IMR-90 (cell line): ENCODE data around the gene IAPP.

Source experiments
- CEBPB ChIP-seq: IDR thresholded peaks from 2 replicates; pipeline ENCODE4 v1.6.1; 2012; ENCODE audit warnings: low read depth, low read length, improper control_type of control experiment
- FOS ChIP-seq: fragments of 150-350 bp; IDR thresholded peaks from 2 replicates; pipeline ENCODE4 v1.6.1; 2016; ENCODE audit warnings: low read depth, low read length
- MAZ ChIP-seq: IDR thresholded peaks from 2 replicates; pipeline ENCODE4 v1.6.1; 2012; ENCODE audit warnings: low read depth, mild to moderate bottlenecking, low read length, improper control_type of control experiment, moderate library complexity, borderline replicate concordance
- MXI1 ChIP-seq: IDR thresholded peaks from 2 replicates; pipeline ENCODE4 v1.6.1; 2012; ENCODE audit warnings: low read depth, mild to moderate bottlenecking, low read length, moderate library complexity, borderline replicate concordance
- POLR2A ChIP-seq: IDR thresholded peaks from 2 replicates; pipeline ENCODE4 v1.6.1; 2012; ENCODE audit warnings: mild to moderate bottlenecking, low read depth, low read length
- SMC3 ChIP-seq: fragments of 150-350 bp; IDR thresholded peaks from 2 replicates; pipeline ENCODE4 v1.6.1; 2016; ENCODE audit warnings: low read depth, mild to moderate bottlenecking, antibody characterized with exemption, low read length, moderate library complexity
- TF ChIP-seq, protein P1 (sequence below): conservative IDR thresholded peaks from 2 replicates; pipeline ENCODE4 v1.5.1; 2012; ENCODE audit warnings: mild to moderate bottlenecking, low read depth, low read length, improper control_type of control experiment
- TF ChIP-seq, protein P2 (sequence below): fragments of 150-350 bp; IDR thresholded peaks from 2 replicates; pipeline ENCODE4 v1.6.1; 2017; ENCODE audit warnings: mild to moderate bottlenecking, antibody characterized with exemption, low read length, low read depth

DNA sequence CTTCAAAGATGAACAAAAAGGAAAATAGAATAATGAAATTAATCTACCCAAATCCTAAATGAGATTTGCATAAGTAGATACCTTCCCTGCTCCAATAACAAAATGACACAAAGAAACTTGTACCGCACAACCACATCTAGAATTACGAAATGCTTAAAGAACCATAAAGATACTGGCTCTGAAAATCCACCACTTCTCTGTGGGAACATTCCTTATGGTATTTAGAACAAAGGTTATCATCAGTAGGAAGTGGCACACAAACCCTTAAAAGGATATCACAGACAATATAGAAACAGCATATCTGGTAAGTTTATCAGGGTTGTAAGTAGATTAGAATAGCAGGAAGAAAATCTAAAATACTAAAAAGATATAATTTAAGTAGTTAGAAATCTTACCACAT lies 11.6 kb downstream of the IAPP start:
- TF ChIP-seq, protein P1, sequence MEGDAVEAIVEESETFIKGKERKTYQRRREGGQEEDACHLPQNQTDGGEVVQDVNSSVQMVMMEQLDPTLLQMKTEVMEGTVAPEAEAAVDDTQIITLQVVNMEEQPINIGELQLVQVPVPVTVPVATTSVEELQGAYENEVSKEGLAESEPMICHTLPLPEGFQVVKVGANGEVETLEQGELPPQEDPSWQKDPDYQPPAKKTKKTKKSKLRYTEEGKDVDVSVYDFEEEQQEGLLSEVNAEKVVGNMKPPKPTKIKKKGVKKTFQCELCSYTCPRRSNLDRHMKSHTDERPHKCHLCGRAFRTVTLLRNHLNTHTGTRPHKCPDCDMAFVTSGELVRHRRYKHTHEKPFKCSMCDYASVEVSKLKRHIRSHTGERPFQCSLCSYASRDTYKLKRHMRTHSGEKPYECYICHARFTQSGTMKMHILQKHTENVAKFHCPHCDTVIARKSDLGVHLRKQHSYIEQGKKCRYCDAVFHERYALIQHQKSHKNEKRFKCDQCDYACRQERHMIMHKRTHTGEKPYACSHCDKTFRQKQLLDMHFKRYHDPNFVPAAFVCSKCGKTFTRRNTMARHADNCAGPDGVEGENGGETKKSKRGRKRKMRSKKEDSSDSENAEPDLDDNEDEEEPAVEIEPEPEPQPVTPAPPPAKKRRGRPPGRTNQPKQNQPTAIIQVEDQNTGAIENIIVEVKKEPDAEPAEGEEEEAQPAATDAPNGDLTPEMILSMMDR, result no peak
- TF ChIP-seq POLR2A, result no peak
- no peak for TF ChIP-seq SMC3
- no peak for TF ChIP-seq MXI1
- no peak for TF ChIP-seq CEBPB
- TF ChIP-seq, protein P2, sequence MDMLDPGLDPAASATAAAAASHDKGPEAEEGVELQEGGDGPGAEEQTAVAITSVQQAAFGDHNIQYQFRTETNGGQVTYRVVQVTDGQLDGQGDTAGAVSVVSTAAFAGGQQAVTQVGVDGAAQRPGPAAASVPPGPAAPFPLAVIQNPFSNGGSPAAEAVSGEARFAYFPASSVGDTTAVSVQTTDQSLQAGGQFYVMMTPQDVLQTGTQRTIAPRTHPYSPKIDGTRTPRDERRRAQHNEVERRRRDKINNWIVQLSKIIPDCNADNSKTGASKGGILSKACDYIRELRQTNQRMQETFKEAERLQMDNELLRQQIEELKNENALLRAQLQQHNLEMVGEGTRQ, result no peak
- no peak for TF ChIP-seq MAZ
- no peak for TF ChIP-seq FOS
